Sigmoid colon (tissue), 7 donors: ENCODE measurements around the gene COLQ. TPM values are rescaled to one million over a fixed set of nuclear protein-coding genes. Genes with fewer than 3 reads are reported as not detected.

ENCODE experiments used
- DNase-seq: peaks from one replicate; pipeline ENCODE4 v3.0.0-alpha.2; 2019
- H3K27ac ChIP-seq, 4 donors: fragments of 200-600 bp; sonication (generic); one replicate each; pipeline ENCODE4 v1.5.1; 2016 to 2019; ENCODE audit warnings: mild to moderate bottlenecking in 1 of 4
- H3K27me3 ChIP-seq, 3 donors: fragments of 200-600 bp; sonication (generic); one replicate each; pipeline ENCODE4 v1.5.1; 2019; ENCODE audit warnings: mild to moderate bottlenecking in 1 of 3
- H3K36me3 ChIP-seq, 4 donors: fragments of 200-600 bp; sonication (generic); one replicate each; pipeline ENCODE4 v1.5.1; 2016 to 2019
- H3K4me1 ChIP-seq, 4 donors: fragments of 200-600 bp; sonication (generic); one replicate each; pipeline ENCODE4 v1.5.1; 2017 to 2019
- H3K4me3 ChIP-seq, 4 donors: fragments of 200-600 bp; sonication (generic); one replicate each; pipeline ENCODE4 v1.5.1; 2017 to 2019; ENCODE audit warnings: mild to moderate bottlenecking in 2 of 4, moderate library complexity in 1 of 4
- H3K9me3 ChIP-seq, 4 donors: fragments of 200-600 bp in 3 of 4; sonication (generic) in 3 of 4; one replicate each; pipeline versions ENCODE4 v1.5.1 to v1.6.1; 2013 to 2019
- EP300 ChIP-seq, 4 donors: sonication (generic); formaldehyde crosslinking; IDR thresholded peaks; one replicate each; pipeline ENCODE4 v1.6.1; 2017; ENCODE audit warnings: antibody characterized with exemption in 4 of 4
- POLR2A ChIP-seq, 2 donors: fragments of 450-650 bp; IDR thresholded peaks; one replicate each; pipeline ENCODE4 v1.6.1; 2016; ENCODE audit warnings: antibody characterized with exemption in 2 of 2, mild to moderate bottlenecking in 2 of 2, moderate library complexity in 2 of 2
- POLR2AphosphoS5 ChIP-seq, 4 donors: sonication (generic); formaldehyde crosslinking; IDR thresholded peaks; one replicate each; pipeline ENCODE4 v1.6.1; 2017; ENCODE audit warnings: antibody characterized with exemption in 4 of 4
- WGBS, 2 donors: extraction: QIAGEN DNeasy Blood & Tissue Kit; methylation state at CpG; one replicate each; pipeline ENCODE4 v1.1.7; 2013; 5-methylcytosine and 5-hydroxymethylcytosine counted together
- intact Hi-C: fragments of 100-400 bp; cut with DNase I; formaldehyde crosslinking; loops from one replicate; pipeline ENCODE4 v1.15.1; 2023
- polyA plus RNA-seq, 3 donors: library from polyadenylated mRNA; stranded (reverse); fragments of 200-250 nt; gene quantifications; one replicate each; pipeline ENCODE4 v1.2.3, GENCODE V29; 2013
- total RNA-seq, 4 donors: library from RNA; depleted of rRNA; stranded (reverse); fragments of >200 nt; gene quantifications; one replicate each; pipeline ENCODE4 v1.1.0, GENCODE V29; 2016
- TF ChIP-seq, protein P1 (sequence below), 4 experiments: fragments of 450-650 bp in 3 of 4; fragments of 200-600 bp in 1 of 4; IDR thresholded peaks; one replicate each; pipeline ENCODE4 v1.5.1; 2016 to 2019; ENCODE audit warnings: antibody characterized with exemption in 4 of 4, mild to moderate bottlenecking in 3 of 4, moderate library complexity in 2 of 4
- donor health status: healthy with polysubstance abuse.
- donor health status: Bipolar disorder and iron deficiency.
- donor health status: healthy.

Gene COLQ
- total and polyA plus RNA-seq, 7 donors = 0.69 to 5.3 (median 1.9) TPM; not detected in 1

DNA sequence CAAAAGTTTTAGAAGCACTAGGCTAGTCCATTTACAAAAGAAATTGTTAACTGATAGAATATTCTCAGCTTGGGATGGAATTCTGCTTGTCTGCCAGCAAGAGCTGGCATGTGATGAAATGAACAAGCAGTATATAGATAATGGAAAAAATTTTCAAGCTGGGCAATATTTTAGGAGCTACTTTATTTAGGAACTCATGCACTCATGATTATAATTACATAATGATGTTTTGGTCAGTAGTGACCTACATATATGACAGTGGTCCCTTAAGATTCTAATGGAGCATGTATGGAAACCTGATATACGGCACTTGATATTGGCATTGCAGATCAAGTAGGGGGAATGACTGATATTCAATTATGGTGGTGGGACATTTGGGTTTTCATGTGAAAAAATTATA, 88.0 kb downstream of the COLQ start:
- Histone ChIP-seq H3K4me1 (peaks cover 0 to 14% (median 12%) of the 10 kb centered on the region in 4 donors), H3K36me3 (peaks cover 0 to 81% (median 40%) of the 10 kb centered on the region in 4 donors), H3K9me3 (no peaks in the 10 kb centered on the region), H3K4me3 (no peak overlapping the region), H3K27me3 (no peaks in the 10 kb centered on the region), H3K27ac (no peak overlapping the region)
- intact Hi-C loops = no loop called here
- no peak for DNase-seq
- TF ChIP-seq EP300 (IDR thresholded peaks at IDR 0.05) = no peak
- TF ChIP-seq, protein P1, sequence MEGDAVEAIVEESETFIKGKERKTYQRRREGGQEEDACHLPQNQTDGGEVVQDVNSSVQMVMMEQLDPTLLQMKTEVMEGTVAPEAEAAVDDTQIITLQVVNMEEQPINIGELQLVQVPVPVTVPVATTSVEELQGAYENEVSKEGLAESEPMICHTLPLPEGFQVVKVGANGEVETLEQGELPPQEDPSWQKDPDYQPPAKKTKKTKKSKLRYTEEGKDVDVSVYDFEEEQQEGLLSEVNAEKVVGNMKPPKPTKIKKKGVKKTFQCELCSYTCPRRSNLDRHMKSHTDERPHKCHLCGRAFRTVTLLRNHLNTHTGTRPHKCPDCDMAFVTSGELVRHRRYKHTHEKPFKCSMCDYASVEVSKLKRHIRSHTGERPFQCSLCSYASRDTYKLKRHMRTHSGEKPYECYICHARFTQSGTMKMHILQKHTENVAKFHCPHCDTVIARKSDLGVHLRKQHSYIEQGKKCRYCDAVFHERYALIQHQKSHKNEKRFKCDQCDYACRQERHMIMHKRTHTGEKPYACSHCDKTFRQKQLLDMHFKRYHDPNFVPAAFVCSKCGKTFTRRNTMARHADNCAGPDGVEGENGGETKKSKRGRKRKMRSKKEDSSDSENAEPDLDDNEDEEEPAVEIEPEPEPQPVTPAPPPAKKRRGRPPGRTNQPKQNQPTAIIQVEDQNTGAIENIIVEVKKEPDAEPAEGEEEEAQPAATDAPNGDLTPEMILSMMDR (IDR thresholded peaks at IDR 0.05) = no peak
- TF ChIP-seq POLR2A (IDR thresholded peaks at IDR 0.05) = no peak
- TF ChIP-seq POLR2AphosphoS5 (IDR thresholded peaks at IDR 0.05) = no peak
- 94 to 99% methylated on average over 1 of the region's 1 CpG for WGBS, 2 donors

GRCh38 chr3:15431256-15431837, 90.2 kb downstream of the COLQ start:
- Histone ChIP-seq H3K9me3 (no peaks in the 10 kb centered on the region), H3K4me3 (no peak overlapping the region), H3K4me1 (peaks cover 0 to 26% (median 22%) of the 10 kb centered on the region in 4 donors), H3K27ac (no peak overlapping the region), H3K27me3 (no peaks in the 10 kb centered on the region), H3K36me3 (peaks cover 0 to 59% (median 20%) of the 10 kb centered on the region in 4 donors)
- whole genome bisulfite sequencing, 2 donors = 69 to 85% methylated on average over 3 of the region's 3 CpGs
- DNase-seq = no peak
- intact Hi-C loops = no loop called here
- TF ChIP-seq POLR2AphosphoS5 (IDR thresholded peaks at IDR 0.05) (no peak), POLR2A (IDR thresholded peaks at IDR 0.05) (no peak), EP300 (IDR thresholded peaks at IDR 0.05) (no peak)
- TF ChIP-seq, protein P1 (IDR thresholded peaks at IDR 0.05) = no peak

GRCh38 chr3:15430624-15431023, 90.9 kb downstream of the COLQ start:
- intact Hi-C loops = no loop called here
- 48 to 76% methylated on average over 1 of the region's 1 CpG for WGBS, 2 donors

GRCh38 chr3:15429080-15429479, 92.4 kb downstream of the COLQ start:
- intact Hi-C loops = loop anchor here (5.0 kb wide), 1 partner anchor 332 kb away; the partner anchor contains the start of gene RBSN
- Histone ChIP-seq H3K4me3 (peak overlapping the region in 1 of 4 donors; percentile 92), H3K36me3 (peaks cover 0 to 49% (median 2%) of the 10 kb centered on the region in 4 donors), H3K27me3 (no peaks in the 10 kb centered on the region), H3K4me1 (peaks cover 0 to 39% (median 35%) of the 10 kb centered on the region in 4 donors), H3K9me3 (no peaks in the 10 kb centered on the region), H3K27ac (peak overlapping the region in 1 of 4 donors; percentile 84)
- no peak for DNase-seq
- TF ChIP-seq EP300 (IDR thresholded peaks at IDR 0.05) (no peak), POLR2AphosphoS5 (IDR thresholded peaks at IDR 0.05) (no peak)
- WGBS, 2 donors = 78 to 87% methylated on average over 6 of the region's 6 CpGs

More at GRCh38 chr3:15430624-15431023, 90.9 kb downstream of the COLQ start:
- no peaks in the 10 kb centered on the region for H3K27me3 ChIP-seq
- H3K27ac ChIP-seq = no peak overlapping the region
- peaks cover 0 to 52% (median 17%) of the 10 kb centered on the region in 4 donors for H3K36me3 ChIP-seq
- TF ChIP-seq POLR2A (IDR thresholded peaks at IDR 0.05) (no peak), EP300 (IDR thresholded peaks at IDR 0.05) (no peak)
- H3K4me1 ChIP-seq = peaks cover 0 to 33% (median 29%) of the 10 kb centered on the region in 4 donors
- no peaks in the 10 kb centered on the region for H3K9me3 ChIP-seq
- DNase-seq = no peak
- no peak overlapping the region for H3K4me3 ChIP-seq

DNA sequence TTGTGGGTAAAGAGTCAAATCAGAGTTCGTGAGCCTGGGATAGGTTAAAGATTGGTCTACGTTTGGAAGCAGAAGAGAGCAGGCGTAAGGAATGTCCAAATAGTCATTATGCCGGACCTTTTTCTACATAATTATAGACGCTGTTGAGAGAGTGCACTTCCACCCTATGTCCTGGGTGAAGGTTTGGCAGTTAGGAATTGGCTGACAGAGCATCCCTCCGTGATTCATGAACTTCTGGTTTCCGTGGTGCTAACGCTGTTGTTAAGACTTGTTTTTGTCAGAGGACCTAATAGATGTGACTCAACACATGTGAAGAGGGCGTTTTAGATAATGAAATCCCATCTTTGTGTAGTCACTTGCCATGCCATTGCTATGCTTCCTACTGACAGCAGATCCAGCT, 93.0 kb downstream of the COLQ start:
- H3K27ac ChIP-seq = peak overlapping the region in 2 of 4 donors; percentile 84
- 4 to 22% methylated on average over 9 of the region's 9 CpGs for WGBS, 2 donors
- H3K4me3 ChIP-seq = peak overlapping the region in 3 of 4 donors; percentile 82 to 95 (median 92)
- H3K4me1 ChIP-seq = peaks cover 0 to 39% (median 35%) of the 10 kb centered on the region in 4 donors
- DNase-seq = no peak
- H3K36me3 ChIP-seq = peaks cover 0 to 49% (median 3%) of the 10 kb centered on the region in 4 donors
- H3K27me3 ChIP-seq = no peaks in the 10 kb centered on the region
- no peaks in the 10 kb centered on the region for H3K9me3 ChIP-seq
- intact Hi-C loops = loop anchor here (5.0 kb wide), 1 partner anchor 331 kb away; the partner anchor contains the start of gene RBSN
- no peak for TF ChIP-seq EP300 (IDR thresholded peaks at IDR 0.05)
- peak in 1 of 4 donors; percentile 24 for TF ChIP-seq POLR2AphosphoS5 (IDR thresholded peaks at IDR 0.05)

- intact Hi-C loops = loop anchor here (2.0 to 5.0 kb wide), 2 partner anchors 129 to 331 kb away; partner anchors contain the start of gene RBSN
- TF ChIP-seq, protein P1 (IDR thresholded peaks at IDR 0.05) = no peak
- TF ChIP-seq EP300 (IDR thresholded peaks at IDR 0.05) (no peak), POLR2AphosphoS5 (IDR thresholded peaks at IDR 0.05) (no peak), POLR2A (IDR thresholded peaks at IDR 0.05) (no peak)
- peaks cover 0 to 49% (median 4%) of the 10 kb centered on the region in 4 donors for H3K36me3 ChIP-seq
- DNase-seq = no peak
- WGBS, 2 donors = 1% methylated on average over 11 of the region's 11 CpGs
- H3K9me3 ChIP-seq = no peaks in the 10 kb centered on the region
- no peaks in the 10 kb centered on the region for H3K27me3 ChIP-seq
- H3K4me1 ChIP-seq = peaks cover 0 to 39% (median 35%) of the 10 kb centered on the region in 4 donors
- H3K4me3 ChIP-seq = peak overlapping the region; percentile 82 to 95 (median 94)
- H3K27ac ChIP-seq = peak overlapping the region; percentile 83 to 84 (median 84)
Measured at GRCh38 chr3:15427981-15428380, 93.5 kb downstream of the COLQ start.
